Measurements from ENCODE around the gene GDA.

The GDA gene

DNA sequence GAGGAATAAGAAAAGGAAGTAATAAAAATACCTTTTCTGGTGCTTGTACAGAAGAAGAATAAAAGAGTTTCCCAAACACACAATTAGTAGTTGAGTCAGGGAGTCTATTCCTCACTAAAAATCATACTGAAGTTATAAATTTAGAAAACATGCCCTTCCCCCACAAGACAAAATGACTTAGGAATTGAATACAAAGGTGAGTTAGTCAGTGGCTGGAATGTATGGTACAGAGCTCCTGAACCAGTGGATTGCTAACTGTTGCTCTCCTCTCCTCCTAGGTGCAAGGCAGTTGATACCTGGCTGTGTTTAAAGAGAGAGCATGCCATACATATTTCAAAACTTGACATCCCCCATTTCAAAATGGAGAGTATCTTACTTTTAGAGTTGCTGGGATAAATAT, 1.9 kb downstream of the GDA start:
- DNase-seq = no peak

DNA sequence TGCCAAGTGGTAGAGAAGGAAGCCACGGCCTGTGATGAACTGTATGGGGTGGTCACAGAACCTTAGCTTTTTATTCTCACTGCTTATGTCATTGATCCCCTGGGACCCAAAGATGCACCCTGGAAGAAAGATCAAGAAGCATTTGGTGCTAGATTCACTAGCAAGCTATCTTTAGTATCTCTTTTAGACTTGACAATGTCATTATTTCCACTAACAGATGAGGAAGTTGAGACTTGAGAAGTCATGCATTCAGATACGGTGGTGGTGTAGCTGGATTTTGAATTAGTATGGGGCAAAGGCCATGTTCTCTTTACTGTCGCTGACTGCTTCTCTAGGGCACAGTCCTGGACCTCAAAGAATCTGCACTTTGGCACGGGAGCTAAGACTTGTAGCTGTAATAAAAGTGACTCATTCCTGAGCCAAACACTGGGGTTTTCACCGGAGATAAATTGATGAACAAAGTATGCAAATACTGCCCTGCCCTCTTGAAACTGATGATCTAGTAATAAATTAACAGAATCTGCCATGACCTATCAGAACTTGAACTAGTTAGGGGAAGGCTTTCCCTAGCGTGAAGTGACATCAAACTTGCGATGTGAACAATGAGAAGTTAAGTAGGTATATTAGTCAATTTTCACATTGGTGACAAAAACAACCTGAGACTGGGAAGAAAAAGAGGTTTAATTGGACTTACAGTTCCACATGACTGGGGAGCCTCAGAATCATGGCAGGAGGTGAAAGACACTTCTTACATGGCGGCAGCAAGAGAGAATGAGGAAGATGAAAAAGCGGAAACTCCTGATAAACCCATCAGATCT, 5.4 kb downstream of the GDA start:
- DNase-seq = no peak

DNA sequence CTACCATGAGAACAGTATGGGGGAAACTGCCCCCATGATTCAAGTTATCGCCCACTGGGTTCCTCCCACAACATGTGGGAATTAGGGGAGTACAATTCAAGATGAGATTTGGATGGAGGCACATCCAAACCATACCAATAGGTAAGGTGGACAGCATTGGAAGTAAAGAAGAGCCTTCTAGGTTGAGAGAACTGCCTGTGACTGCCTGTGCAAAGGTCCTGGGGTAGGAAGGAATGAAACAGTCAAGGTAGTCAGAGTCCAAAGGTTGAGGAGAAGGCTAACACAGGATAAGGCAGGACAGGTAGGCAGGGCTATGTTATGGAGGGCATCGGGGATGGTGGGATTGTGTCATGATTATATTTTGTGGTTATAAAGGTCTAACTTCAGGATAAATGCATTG, 6.1 kb downstream of the GDA start:
- DNase-seq = no peak

DNA sequence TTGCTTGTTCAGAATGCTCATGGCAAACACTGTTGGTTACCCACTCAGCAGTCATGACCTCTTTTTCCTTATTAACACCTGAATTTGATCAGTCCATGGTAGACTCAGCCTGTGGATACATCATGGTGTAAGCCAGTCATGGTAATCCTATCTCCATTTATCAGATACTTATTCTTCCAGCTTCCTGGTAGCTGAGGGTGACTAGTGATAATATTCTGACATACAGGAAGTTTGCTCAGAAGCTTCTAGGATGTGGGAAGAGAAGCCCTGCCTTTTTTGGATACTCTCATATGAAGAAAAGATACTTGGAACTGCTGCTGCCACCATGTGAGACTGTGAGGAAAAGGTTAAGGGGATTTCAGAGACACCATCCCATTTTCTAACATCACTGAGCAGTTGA, 7.3 kb downstream of the GDA start:
- no peak for DNase-seq

DNA sequence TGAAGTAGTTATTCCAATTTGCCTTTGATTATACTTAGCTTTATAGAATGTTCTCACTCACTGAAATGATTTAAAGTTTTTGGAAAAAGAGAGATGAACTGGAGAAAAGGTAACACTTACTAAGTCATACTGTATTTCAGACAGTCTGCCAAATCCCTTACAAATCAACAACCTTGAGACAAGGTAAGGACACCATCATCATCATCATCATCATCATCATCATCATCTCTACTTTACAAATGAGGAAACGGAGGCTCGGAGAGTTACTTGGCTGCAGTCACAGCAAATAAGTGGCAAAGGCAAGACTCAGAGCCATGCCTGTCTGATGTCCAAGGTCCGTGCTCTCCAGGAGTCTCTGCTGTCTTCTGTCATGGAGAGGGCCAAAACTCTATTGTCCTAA, 9.4 kb downstream of the GDA start:
- no peak for DNase-seq

DNA sequence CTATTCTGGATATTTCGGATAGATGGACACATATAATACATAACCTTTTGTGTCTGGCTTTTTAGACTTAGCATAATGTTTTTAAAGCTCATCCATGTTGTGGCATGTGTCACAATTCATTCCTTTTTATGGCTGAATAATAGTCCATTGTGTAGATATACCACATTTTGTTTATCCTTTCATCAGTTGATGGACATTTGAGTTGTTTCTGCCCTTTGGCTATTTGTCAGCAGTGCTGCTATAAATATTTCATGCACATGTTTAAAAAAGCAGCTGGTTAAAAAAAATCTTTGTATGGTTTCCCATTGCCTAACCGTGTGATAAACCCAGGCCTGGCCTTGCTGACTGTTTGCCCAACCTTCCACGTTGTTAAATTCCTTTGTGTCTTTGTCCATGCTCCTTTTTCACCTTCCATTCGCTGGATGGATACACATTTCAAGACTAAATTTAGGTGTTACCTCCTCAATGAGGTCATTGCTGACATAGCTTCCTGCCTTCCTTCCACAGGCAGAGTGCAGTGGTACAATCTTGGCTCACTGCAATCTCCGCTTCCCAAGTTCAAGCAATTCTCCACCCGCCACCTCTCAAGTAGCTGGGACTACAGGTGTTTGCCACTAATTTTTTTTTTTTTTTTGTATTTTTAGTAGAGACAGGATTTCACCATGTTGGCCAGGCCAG, 11.3 kb downstream of the GDA start:
- DNase-seq = no peak

DNA sequence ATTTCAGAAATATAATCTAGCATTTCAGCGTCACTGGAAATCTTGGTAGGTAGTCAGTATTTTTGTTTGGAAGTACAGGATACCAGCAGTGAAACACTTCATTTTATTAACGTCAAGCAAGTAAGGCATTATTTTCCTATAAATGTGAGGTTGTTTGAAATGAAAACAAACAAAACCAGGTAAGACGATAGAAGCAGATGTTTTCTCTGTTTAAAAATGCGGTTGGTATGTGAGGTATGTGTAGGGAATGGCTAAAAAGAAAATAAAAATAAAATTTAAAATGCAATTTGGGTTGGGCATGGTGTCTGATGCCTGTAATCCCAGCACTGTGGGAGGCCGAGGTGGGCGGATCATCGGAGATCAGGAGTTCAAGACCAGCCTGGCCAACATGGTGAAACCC, 16.1 kb downstream of the GDA start:
- no peak for DNase-seq

DNA sequence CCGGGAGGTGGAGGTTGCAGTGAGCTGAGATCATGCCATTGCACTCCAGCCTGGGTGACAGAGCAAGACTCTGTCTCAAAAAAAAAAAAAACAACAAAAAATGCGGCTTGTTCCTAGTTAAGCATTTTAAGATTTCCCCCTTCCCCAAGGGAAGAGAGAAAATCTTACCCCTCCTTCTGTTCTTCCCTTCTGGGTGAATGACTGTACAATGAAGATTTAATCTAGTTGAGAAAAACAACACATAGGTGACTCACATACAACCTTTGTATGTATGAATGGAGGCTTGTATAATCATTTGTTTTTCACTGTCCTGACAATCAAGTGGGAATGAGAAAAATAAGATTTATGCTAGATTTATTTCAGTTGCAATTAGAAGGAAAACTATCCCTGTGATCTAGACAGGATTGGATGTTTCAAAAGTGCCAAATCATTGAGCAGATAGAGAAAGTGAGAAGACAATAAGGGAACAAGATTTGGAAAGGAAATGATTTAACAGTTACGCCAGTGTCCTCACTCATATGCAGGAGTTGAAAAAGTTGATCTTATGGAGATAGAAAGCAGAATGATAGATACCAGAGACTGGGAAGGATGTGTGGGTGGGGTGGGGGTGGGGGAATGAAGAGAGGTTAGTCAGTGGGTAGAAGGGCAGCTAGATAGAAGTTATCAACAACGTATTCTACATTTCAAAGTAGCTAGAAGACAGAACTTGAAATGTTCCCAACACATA, 16.7 kb downstream of the GDA start:
- DNase-seq = no peak

DNA sequence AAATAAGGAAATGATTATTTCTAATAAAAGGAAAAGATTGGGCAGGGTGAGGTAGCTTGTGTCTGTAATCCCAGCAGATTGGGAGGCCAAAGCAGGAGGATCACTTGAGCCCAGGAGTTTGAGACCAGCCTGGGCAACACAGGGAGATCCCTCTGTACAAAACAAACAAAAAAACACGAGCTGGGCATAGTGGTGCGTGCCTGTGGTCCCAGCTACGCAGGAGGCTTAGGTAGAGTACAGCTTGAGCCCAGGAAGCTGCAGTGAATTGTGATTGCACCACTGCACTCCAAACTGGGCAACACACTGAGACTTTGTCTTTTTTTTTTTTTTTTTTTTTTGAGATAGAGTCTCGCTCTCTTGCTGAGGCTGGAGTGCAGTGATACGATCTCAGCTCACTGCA, 18.8 kb downstream of the GDA start:
- no peak for DNase-seq

DNA sequence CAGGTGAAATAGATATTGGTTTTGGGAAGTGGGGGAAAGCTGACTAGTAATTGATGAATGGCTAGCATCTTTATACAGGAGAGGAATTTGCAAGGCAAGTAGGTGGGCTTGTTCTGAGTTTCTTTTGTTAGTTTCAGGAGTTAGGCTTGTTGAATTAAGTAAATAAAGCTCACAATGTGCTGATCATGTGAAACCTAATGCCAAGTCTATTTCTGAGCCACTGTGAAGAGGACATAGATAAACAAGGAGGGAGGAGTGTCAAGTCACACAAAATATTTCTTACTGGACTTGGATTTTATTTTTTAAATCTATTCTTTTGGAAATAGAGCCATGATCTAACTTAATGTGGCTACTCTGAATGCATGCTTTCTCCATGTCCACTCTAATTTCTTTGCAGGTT, 19.9 kb downstream of the GDA start:
- no peak for DNase-seq

DNA sequence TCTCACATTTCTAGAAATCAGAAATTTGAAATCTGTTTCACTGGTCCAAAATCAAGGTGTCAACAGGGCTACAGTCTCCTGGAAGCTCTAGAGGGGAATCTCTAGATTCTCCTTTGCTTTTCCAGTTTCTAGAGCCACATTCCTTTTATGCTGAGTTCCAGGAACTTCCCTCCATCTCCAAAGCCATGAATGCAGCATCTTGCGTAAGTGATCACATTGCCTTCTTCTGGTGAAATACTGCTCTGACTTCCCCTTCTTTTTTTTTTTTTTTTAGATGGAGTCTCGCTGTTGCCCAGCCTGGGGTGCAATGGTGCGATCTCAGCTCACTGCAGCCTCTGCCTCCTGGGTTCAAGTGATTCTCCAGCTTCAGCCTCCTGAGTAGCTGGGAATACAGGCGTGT, 23.8 kb downstream of the GDA start:
- DNase-seq = no peak

DNA sequence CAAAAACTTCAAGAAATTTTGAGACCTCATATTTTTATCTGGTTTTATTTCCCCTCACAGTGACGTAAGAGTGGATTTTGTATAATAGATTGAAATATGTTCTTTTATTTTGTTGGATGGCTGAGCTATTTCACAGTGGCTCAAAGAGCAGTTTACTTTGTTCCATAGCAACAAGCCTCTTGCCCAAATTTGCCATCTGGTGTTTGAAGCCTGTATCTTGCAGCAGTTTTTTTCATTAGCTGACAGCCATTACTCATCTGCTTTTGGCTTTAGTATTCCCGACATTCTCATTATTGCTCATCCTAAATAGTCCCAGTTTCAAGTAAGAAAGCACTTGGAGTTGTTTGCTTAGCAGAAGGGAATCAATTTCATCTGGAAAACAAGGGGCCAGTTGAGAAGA, 36.3 kb downstream of the GDA start:
- no peak for DNase-seq

DNA sequence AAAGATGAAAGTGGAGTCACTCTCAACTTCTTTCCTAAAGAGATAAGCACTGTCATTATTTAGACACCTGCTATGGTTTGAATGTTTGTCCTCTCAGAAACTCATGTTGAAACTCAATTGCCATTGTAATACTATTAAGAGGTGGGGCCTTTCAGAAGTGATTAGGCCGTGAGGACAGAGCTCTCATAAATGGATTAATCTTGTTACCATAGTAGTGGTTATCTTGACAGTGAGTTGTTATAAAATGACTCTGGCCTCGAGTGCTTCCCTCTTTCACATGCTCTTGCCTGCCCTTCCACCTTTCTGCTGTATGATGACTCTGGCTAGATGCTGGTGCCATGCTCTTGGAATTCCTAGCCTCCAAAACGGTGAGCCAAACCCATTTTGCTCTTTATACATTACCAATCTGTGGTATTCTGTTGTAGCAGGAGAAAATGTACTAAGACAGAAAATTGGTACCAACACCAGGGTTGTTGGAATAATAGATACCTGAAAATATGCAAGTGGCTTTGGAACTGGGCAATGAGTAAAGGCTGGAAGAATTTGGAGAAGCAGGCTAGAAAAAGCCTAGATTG, 38.0 kb downstream of the GDA start:
- DNase-seq = no peak

DNA sequence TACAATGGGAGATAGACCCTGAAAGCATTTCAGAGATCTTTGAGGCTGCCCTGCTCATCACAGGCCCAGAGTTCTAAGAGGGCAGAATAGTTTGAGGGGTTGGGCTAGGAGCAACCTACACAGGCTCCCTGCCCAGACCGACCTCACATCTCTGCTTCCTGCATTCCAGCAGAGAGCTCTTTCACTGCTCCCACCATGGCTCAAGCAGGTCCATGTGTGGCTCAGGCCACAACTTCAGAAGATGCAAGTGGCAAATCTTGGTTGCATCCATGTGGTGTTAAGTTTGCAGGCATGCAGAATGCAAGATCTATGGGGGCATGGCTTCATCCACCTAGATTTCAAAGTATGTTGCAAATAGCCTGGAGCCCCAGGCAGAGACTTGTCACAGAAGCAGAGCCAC, 39.0 kb downstream of the GDA start:
- DNase-seq = no peak

DNA sequence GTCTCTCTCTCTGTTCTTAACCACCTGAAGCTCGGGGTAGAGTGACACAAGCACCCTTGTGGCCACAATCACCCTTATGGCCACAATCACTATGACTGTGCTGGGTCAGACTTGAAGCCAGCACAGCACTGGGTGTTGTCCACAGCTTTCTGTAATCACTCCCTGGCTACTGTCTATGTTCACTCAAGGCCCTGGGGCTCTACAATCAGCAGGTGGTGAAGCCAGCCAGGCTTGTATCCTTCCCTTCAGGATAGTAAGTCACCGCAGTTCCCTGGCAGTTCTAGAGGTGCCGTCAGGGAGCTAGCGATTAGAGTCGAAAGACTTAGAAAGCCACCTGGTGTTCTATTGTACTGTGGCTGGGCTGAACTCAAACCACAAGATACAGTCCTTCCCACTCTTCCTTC, 44.2 kb downstream of the GDA start:
- DNase-seq = no peak

DNA sequence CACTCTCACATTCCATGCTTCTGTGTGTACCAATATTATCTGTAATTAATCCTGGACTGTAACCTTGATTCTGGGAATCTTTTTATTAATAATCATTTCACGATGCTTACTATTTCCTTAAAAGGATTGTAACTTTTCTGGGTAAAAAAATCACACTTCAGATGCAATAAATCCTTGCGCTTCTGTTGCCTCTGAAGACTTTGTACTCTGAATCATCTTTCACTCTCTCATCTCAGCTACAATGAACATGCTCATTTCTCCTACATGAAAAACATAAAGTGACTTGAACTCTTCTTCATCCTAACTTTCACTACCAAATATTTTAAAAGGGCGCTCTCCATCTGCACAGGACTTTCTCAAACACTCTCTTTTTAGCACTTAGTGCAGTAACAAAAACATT, 50.0 kb downstream of the GDA start:
- no peak for DNase-seq

DNA sequence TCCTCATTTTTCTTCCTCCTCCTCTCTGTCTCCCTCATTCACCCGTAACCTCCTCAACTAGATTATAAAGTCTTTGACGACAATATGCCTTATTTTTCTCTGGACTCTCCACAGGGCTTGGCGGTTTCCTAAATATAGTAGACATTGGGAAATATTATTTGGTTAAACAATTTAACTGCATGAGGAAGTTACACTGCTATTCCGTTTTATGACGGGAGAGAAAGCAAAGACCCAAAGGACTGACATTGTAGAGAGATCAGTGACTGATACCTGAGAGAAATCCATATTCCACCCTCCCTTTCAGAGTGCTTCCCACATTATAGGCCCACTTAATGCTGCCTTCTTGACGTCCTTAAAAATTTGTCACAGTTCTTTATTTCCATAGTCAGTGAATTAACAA, 51.2 kb downstream of the GDA start:
- no peak for DNase-seq

DNA sequence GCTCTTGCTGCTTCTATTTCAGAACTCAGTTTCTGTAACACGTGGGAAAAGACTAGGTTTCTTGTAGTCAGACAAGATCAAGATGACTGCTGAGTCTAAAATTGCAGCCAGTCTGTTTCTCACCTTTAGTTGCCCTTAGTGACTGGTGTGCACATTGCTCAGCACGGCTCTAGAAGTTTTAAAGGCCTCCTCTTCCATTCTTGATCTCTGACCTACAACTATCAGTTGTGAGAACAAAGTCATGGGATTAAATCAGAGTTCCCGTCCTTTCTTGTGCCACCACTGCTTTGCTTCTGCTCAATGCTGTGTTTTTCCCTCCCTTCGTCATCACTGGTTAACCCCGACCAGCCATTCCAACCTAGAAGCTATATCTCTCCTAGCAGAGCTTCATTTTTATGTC, 52.8 kb downstream of the GDA start:
- no peak for DNase-seq

DNA sequence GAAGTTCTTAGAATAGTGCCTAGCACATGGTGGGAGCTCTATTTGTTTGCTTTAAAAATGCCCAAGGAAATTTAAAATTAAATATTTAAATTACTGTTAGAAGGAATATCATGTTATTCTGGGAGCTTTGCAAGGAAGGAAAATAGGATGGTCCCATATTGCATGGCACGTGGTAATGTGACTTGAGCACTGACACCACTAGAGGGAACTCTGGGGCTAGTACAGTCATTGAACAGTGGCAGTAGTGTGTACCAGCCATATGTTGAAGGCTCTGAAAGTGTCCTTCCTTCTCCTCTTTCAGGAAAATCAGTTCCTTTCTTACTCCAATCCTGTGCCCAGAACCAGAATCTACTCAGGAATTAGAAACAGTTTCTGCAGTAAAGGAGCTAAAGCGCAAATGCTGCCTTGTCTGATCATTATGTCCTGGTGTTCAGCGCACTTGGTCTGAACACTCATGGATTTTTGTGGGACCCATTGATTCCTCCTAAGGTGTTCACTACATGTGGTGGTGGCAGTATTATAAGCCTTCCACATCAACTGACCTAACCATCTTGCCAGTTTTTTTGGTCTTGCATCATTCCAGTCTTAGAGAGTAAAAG, 54.1 kb downstream of the GDA start:
- no peak for DNase-seq

DNA sequence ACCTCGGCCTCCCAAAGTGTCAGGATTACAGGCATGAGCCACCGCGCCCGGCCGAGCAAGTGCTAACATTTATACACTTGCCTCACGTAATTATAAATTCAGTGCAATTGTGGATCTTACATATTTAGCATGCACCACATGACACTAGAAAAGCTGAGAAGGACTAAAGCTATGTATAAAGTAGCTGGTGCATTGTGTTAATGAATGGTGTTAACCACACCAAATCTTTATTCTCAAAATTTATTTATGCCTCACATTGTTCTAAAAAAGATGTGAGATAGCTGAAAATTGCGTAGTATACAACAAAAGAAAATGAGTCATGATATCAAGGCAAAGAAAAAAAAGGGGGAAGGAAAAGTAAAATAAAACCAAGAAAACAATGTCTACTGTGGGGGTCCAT, 54.8 kb downstream of the GDA start:
- no peak for DNase-seq

DNA sequence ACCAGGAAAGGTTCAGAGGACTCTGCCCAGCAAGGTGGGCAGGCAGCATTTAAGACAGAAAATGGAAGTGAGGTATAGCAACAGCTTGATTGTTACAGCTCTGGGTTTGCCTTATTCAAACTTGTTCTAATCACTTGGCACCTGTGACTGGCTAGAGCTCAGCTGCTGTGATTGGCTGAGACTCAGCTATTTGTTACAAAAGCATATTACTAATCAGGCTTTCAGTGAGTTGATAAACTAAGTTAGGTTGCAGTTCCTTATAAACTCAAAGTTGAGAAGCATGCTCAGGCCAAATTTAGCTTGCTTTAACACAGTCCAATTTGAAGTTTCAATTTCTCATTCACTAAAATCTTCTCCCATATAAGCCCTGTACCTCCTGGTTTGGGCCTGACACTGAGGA, 56.3 kb downstream of the GDA start:
- DNase-seq = no peak

DNA sequence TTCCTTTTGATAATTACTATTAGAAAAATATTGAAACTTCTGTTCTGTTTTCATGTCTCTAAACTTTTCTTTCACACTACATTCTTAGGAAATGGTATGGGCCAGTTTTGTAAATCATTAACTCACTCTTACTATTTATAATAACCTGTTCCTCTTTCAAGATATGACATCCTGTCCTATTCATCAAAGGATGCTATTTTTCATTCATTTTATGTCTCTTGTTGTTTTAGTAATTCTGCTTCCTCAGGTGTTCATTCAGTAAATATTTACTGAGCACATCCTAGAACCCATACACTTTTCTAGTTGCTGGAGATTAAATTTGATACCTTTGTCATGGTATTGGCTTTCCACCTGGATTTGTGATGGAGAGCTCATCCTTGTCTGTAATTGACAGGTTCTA, 58.0 kb downstream of the GDA start:
- no peak for DNase-seq

DNA sequence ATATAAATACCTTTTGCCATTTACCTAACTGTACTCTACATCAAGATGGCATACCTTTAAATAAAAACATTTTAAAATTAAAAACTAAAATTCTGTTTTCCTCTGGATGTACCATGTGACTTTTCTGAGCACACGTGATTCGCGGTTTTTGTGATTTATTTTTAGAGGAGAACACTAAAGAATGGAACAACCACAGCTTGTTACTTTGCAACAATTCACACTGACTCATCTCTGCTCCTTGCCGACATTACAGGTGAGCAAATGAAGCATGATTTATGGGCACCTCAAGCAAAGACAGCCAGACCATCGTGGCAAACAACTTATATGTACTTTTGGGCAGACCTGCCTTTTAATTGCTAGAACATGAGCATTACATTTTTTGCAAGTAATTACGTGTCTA, 61.3 kb downstream of the GDA start:
- DNase-seq = no peak

Data from stimulated activated naive CD4-positive, alpha-beta T cell (primary cell).